T-helper 2 cell treated with Interferon-gamma antibody and Interleukin-4, amounts not matched to agents 100 ng/mL and 5 ng/mL, for 36 hours (primary cell): Measurements from ENCODE around the gene ECHDC1. TPM values are rescaled to one million over a fixed set of nuclear protein-coding genes. Genes with fewer than 3 reads are reported as not detected.

Experiments
- intact Hi-C: fragments of 100-400 bp; cut with micrococcal nuclease; formaldehyde crosslinking; loops from one replicate; pipeline ENCODE4 v1.15.1; 2023
- total RNA-seq: library from RNA; stranded (reverse); gene quantifications from 2 replicates; pipeline ENCODE4 v1.2.3, GENCODE V29; 2022

ECHDC1 gene
- total RNA-seq, 1 donor from 2014 or later, result 46.5 TPM

GRCh38 chr6:127290391-127291265 lies 52.8 kb downstream of the ECHDC1 start:
- intact Hi-C loops, result loop anchor here (1.0 kb wide), 1 partner anchor 22 kb away; no protein-coding TSS in a partner anchor

GRCh38 chr6:127289934-127290333 lies 53.5 kb downstream of the ECHDC1 start:
- intact Hi-C loops, result loop anchor here (1.0 kb wide), 1 partner anchor 22 kb away; no protein-coding TSS in a partner anchor

GRCh38 chr6:127288705-127289104 lies 54.7 kb downstream of the ECHDC1 start:
- intact Hi-C loops, result no loop called here

GRCh38 chr6:127282184-127282583 lies 61.2 kb downstream of the ECHDC1 start:
- intact Hi-C loops, result no loop called here

- intact Hi-C loops, result no loop called here
Measured at GRCh38 chr6:127279815-127280214, 63.6 kb downstream of the ECHDC1 start.

- intact Hi-C loops, result no loop called here
Measured at GRCh38 chr6:127277878-127278843, 65.2 kb downstream of the ECHDC1 start.

- intact Hi-C loops, result no loop called here
Measured at GRCh38 chr6:127276331-127276730, 67.1 kb downstream of the ECHDC1 start.

- intact Hi-C loops, result no loop called here
Measured at GRCh38 chr6:127273499-127273898, 69.9 kb downstream of the ECHDC1 start.

- intact Hi-C loops, result no loop called here
Measured at GRCh38 chr6:127272576-127272975, 70.8 kb downstream of the ECHDC1 start.

- intact Hi-C loops, result loop anchor here (1.0 to 10.0 kb wide), 6 partner anchors 22 to 1483 kb away; partner anchors contain the start of genes CENPW and PTPRK
Measured at GRCh38 chr6:127267646-127268625, 75.5 kb downstream of the ECHDC1 start.

GRCh38 chr6:127266892-127267645 lies 76.3 kb downstream of the ECHDC1 start:
- intact Hi-C loops, result loop anchor here (1.0 to 10.0 kb wide), 9 partner anchors 76 to 1482 kb away; partner anchors contain the start of genes CENPW, ECHDC1 and PTPRK

- intact Hi-C loops, result loop anchor here (1.0 to 10.0 kb wide), 9 partner anchors 77 to 1482 kb away; partner anchors contain the start of genes CENPW, ECHDC1 and PTPRK
Measured at GRCh38 chr6:127266178-127266891, 77.1 kb downstream of the ECHDC1 start, which contains the start of gene RNF146. TSS of gene RNF146 (plus strand) at chr6:127266864. CDS start at chr6:127280339, 13,475 bp downstream.

GRCh38 chr6:127263481-127263880 lies 79.9 kb downstream of the ECHDC1 start:
- intact Hi-C loops, result loop anchor here (10.0 kb wide), 1 partner anchor 1479 kb away; no protein-coding TSS in a partner anchor

- intact Hi-C loops, result loop anchor here (10.0 kb wide), 1 partner anchor 1478 kb away; no protein-coding TSS in a partner anchor
Measured at GRCh38 chr6:127262896-127263295, 80.5 kb downstream of the ECHDC1 start.

GRCh38 chr6:127255286-127255685 lies 88.1 kb downstream of the ECHDC1 start:
- intact Hi-C loops, result no loop called here

- intact Hi-C loops, result no loop called here
Measured at GRCh38 chr6:127249621-127250020, 93.8 kb downstream of the ECHDC1 start.

GRCh38 chr6:127247114-127248096 lies 96.0 kb downstream of the ECHDC1 start:
- intact Hi-C loops, result no loop called here
